Nephron progenitor cell (in vitro differentiated cells): ENCODE measurements around the gene SFN.

Experiments
- DNase-seq: peaks from one replicate; pipeline ENCODE4 v3.0.0; 2021
- H3K27ac Mint-ChIP-seq: 2 replicates; pipeline ENCODE4 v1.8.0; 2021; ENCODE audit warnings: mild to moderate bottlenecking, moderate library complexity, mixed read lengths
- H3K27me3 Mint-ChIP-seq: 2 replicates; pipeline ENCODE4 v1.8.0; 2021; ENCODE audit warnings: mild to moderate bottlenecking, low read depth, mixed read lengths; ENCODE audit not compliant: poor library complexity
- H3K36me3 Mint-ChIP-seq: 2 replicates; pipeline ENCODE4 v1.8.0; 2021; ENCODE audit warnings: low read depth, mixed read lengths
- H3K4me1 Mint-ChIP-seq: 2 replicates; pipeline ENCODE4 v1.8.0; 2021; ENCODE audit warnings: mixed read lengths
- H3K4me3 Mint-ChIP-seq: 2 replicates; pipeline ENCODE4 v1.8.0; 2021; ENCODE audit warnings: mild to moderate bottlenecking, moderate library complexity, mixed read lengths
- H3K9me3 Mint-ChIP-seq: 2 replicates; pipeline ENCODE4 v1.8.0; 2021; ENCODE audit warnings: mild to moderate bottlenecking, moderate library complexity, mixed read lengths
- TF ChIP-seq, protein P1 (sequence below): fragments of 200-600 bp; sonication (generic); IDR thresholded peaks from 2 replicates; pipeline ENCODE4 v1.5.0; 2021; ENCODE audit warnings: antibody characterized with exemption

The SFN gene

DNA sequence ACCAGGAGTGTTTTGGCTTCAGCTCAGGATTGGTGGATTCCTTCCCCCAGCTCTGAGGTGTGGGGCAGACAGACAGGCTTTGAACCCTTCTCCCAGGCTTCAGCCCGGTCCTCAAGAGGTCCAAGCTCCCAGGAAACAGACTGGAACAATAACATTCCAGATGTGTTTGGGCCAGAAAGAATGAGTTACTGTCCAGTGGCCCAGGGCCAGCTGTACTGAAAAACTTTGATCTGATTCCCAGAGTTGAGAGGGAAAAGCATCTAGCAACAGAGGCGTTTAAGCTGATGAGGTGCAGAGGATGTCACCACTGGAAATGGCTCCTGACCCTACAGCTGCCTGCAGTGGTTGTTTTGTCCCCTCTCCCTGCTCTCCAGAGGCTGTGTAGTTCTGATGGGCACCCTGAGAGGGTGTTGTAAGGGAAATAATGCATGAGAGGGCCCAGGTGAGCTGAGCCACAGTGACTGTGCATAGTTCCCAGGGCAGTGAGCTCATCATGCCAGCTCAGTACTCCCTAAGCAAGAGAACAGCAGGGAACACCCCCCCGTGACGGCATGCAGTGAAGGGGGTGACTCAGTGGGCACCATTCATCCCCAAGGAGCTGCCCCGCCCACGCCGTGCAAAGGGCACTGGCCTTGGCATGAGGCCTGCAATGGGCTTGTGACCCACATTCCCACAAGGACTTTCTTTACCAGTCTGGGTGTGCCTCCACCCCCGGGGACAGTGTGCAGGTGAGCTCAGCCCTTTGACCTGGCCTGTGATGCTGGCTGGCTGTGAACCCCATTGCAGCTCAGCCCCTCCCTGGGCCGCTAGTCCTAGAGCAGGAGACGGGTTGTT, 13.8 kb upstream of the SFN start:
- Mint-ChIP-seq H3K4me1 (peaks cover 37% of the 10 kb centered on the region), H3K36me3 (peaks cover 47% of the 10 kb centered on the region), H3K4me3 (no peak overlapping the region), H3K9me3 (no peaks in the 10 kb centered on the region), H3K27ac (no peak overlapping the region), H3K27me3 (no peaks in the 10 kb centered on the region)
- TF ChIP-seq, protein P1, sequence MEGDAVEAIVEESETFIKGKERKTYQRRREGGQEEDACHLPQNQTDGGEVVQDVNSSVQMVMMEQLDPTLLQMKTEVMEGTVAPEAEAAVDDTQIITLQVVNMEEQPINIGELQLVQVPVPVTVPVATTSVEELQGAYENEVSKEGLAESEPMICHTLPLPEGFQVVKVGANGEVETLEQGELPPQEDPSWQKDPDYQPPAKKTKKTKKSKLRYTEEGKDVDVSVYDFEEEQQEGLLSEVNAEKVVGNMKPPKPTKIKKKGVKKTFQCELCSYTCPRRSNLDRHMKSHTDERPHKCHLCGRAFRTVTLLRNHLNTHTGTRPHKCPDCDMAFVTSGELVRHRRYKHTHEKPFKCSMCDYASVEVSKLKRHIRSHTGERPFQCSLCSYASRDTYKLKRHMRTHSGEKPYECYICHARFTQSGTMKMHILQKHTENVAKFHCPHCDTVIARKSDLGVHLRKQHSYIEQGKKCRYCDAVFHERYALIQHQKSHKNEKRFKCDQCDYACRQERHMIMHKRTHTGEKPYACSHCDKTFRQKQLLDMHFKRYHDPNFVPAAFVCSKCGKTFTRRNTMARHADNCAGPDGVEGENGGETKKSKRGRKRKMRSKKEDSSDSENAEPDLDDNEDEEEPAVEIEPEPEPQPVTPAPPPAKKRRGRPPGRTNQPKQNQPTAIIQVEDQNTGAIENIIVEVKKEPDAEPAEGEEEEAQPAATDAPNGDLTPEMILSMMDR = no peak
- DNase-seq = no peak

DNA sequence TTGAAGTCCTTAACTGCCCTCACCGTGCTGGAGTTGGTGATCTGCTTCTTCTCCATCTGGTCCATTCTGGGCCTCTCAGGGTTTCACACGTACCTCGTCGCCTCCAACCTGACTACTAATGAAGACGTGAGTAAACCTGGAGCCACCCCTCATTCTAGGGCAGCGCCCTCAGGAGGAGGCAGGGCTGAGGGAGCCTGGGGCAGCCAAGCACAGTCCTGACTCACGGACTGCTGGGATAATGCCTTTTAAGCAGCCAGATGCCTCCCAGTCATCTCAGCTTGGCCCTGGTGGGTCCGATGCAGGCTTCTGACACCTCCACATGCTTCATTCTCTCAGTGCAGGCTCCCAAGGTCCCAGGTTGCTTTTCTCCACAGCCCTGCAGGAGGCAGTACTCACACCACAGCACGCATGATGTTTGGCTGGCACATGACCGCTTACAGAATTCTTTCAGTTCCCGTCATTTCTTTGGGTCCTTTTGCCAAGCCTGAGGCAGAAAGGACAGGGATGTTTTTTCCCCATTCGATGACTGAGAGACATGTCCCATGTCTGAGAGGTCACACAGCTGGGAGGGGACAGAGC, 11.8 kb upstream of the SFN start:
- Mint-ChIP-seq H3K27ac (peak overlapping the region; percentile 72), H3K9me3 (no peaks in the 10 kb centered on the region), H3K4me3 (no peak overlapping the region), H3K4me1 (peaks cover 44% of the 10 kb centered on the region), H3K27me3 (no peaks in the 10 kb centered on the region), H3K36me3 (peaks cover 40% of the 10 kb centered on the region)
- no peak for DNase-seq
- TF ChIP-seq, protein P1 = no peak

DNA sequence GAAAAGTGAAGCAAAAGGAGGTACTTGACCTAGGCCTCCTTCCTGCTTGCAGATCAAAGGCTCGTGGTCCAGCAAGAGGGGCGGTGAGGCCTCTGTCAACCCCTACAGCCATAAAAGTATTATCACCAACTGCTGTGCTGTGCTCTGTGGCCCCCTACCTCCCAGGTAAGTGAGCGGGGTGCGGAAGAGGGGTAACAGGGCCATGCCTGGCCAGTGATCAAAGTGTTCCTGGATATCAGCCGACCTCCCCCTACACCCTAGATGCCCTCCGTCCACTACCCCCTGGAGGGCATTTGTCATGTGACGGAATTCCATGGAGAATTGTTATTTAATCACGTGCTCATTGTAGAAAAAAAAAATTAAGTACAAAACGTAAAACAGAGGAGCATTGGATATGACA, 10.2 kb upstream of the SFN start:
- Mint-ChIP-seq H3K4me1 (peaks cover 57% of the 10 kb centered on the region), H3K4me3 (no peak overlapping the region), H3K36me3 (peaks cover 31% of the 10 kb centered on the region), H3K27ac (no peak overlapping the region), H3K9me3 (no peaks in the 10 kb centered on the region), H3K27me3 (no peaks in the 10 kb centered on the region)
- no peak for DNase-seq
- TF ChIP-seq, protein P1 = no peak

GRCh38 chr1:26853156-26853555, 9.8 kb upstream of the SFN start:
- H3K4me3 Mint-ChIP-seq = no peak overlapping the region
- no peaks in the 10 kb centered on the region for H3K27me3 Mint-ChIP-seq
- peak; percentile 92 for DNase-seq
- H3K9me3 Mint-ChIP-seq = no peaks in the 10 kb centered on the region
- H3K27ac Mint-ChIP-seq = no peak overlapping the region
- H3K4me1 Mint-ChIP-seq = peaks cover 62% of the 10 kb centered on the region
- peaks cover 28% of the 10 kb centered on the region for H3K36me3 Mint-ChIP-seq
- TF ChIP-seq, protein P1 = peak; percentile 72

- Mint-ChIP-seq H3K27ac (no peak overlapping the region), H3K4me3 (no peak overlapping the region), H3K9me3 (no peaks in the 10 kb centered on the region), H3K4me1 (peaks cover 66% of the 10 kb centered on the region), H3K36me3 (peaks cover 28% of the 10 kb centered on the region), H3K27me3 (no peaks in the 10 kb centered on the region)
- TF ChIP-seq, protein P1 = no peak
- DNase-seq = no peak
Observed at GRCh38 chr1:26853600-26853999, 9.3 kb upstream of the SFN start.
